NCI-H2227 (cell line): Measurements from ENCODE around the gene RAET1G.
"Not testable (repeated sequence)": the region's sequence is repeated elsewhere in the genome, so short reads cannot be mapped to it uniquely, and the experiment has no call there.

Source experiments
- DNase-seq: peaks from one replicate; lab custom pipeline; 2025; ENCODE audit not compliant: unreplicated experiment; lab: John Stamatoyannopoulos, UW

Gene RAET1G

GRCh38 chr6:149922642-149923326 lies at the start of gene RAET1G:
RAET1G (minus strand) TSS chr6:149923121; CDS start chr6:149923010, 111 bp downstream.
- peak; percentile 75 for DNase-seq

DNA sequence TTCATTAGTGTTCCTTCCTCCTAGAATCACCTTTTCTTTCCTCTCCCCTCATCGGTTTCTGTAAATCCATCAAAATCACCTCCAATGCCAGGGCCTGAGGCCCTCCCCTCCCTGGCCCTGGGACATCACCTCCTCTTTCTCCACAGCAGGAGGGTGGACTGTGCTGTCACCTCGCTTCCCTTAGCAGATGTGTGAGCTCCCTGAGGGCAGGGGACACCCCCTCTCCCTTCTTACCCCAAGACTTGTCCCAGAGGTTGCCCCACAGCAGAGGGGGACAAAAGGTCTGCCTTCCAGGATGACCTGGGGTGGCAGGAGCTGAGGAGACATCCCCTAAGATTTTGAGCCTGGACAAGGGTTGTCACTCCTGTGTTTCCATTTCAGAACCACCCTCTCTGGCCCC lies 46.7 kb upstream of the RAET1G start:
- no peak for DNase-seq

DNA sequence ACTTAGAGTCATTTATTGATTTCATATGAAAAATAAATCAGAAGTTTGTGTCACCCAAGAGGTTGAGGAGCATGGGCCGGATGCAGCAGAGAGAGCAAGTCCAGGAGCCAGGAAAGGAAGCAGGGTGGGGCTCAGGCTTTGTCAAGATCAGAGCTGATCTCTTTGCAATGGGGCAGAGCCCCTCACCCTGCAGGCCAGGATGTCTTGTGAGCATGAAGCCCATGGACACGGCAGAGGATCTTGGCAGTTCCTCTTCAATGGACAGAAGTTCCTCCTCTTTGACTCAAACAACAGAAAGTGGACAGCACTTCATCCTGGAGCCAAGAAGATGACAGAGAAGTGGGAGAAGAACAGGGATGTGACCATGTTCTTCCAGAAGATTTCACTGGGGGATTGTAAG lies 46.0 kb upstream of the RAET1G start:
- not testable (repeated sequence) for DNase-seq

GRCh38 chr6:149967999-149968398 lies 45.1 kb upstream of the RAET1G start:
- not testable (repeated sequence) for DNase-seq

- no peak for DNase-seq
These were observed 44.7 kb upstream of the RAET1G start for GRCh38 chr6:149967591-149967990.

GRCh38 chr6:149966319-149966718 lies 43.4 kb upstream of the RAET1G start:
- not testable (repeated sequence) for DNase-seq

- peak; percentile 3 for DNase-seq
These were observed 42.5 kb upstream of the RAET1G start for GRCh38 chr6:149965194-149966020.

- no peak for DNase-seq
These were observed 41.6 kb upstream of the RAET1G start for GRCh38 chr6:149964308-149965193.

- DNase-seq = peak; percentile 89
These were observed 40.8 kb upstream of the RAET1G start, which contains the start of gene ULBP1 for GRCh38 chr6:149963462-149964307. ULBP1 (plus strand) TSS chr6:149963943; CDS start chr6:149964050, 107 bp downstream.

DNA sequence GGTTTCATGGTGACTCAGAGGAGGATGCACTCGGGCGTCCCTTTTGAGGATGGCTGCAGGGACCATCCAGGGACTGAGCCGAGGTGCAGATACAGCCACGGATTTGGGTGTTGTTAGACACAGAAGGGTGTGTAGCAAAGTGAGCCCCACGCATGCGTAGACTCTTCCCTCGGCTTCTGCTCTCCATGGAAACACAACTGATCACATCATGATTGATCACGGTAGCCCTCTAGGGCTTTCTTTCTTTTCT lies 40.2 kb upstream of the RAET1G start:
- peak; percentile 67 for DNase-seq

- no peak for DNase-seq
These were observed 39.7 kb upstream of the RAET1G start for GRCh38 chr6:149962461-149963211.

DNA sequence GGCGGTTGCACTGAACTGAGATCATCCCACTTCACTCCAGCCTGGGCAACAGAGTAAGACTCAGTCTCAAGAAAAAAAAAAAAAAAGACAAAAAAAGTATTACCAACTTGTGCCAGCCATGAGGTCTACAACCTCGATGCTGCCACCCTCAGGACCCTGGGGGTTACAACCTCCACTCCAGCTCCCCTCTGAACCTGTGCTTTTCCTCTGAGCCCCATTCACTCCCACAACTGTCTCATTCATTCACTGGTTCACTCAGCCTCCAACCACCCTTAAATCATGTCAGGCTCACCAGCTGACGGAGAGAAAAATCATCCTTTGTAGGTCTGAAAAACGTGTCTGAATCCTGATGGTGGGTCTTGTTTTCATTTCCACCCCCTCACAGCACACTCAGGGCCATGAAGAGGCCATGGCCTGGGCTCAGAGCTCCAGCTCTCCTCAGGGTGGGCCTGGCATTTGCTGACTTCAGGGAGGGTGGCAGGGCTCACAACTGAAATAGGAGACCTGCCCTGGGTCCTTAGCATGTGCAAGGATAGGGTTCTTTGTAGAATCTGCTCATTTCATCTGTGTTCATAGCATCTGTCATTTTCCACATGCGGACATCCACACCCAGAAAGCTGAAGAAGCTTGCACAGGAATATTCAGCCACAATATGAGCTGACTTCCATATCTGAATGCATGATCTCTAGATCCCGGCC lies 39.0 kb upstream of the RAET1G start:
- no peak for DNase-seq

GRCh38 chr6:149960488-149960887 lies 37.6 kb upstream of the RAET1G start:
- no peak for DNase-seq

DNA sequence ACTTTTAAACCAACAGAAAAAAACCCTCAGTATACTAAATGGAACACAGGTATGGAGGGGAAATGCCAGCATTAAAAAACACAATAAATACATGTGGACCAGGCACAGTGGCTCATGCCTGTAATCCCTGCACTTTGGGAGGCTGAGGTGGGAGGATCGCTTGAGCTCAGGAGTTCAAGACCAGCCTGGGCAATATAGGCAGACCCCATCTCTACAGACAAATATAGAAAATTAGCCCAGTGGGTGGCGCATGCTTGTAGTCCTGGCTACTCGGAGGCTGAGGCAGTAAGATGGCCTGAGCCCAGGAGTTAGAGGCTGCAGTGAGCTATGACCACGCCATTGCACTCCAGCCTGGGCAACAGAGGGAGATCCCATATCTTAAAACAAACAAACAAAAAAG lies 36.9 kb upstream of the RAET1G start:
- not testable (repeated sequence) for DNase-seq

DNA sequence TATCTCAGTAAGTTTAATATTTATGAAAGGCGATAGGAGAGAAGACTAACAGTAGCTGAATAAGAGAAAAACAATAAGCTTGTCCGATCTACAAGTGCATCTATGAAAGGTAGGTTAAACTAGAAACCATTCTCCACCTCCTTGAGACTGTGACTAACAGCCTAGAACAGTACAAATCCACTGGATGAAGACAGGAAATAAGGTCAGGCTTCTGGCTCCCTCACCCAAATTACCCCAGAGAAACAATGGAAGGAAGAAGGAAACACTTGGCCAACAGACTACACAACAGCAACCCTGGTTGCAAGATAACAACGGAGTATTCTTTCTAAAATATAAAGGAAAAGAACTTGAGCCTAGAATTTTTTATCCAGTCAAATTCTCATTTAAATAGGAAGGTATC lies 35.2 kb upstream of the RAET1G start:
- DNase-seq = not testable (repeated sequence)

DNA sequence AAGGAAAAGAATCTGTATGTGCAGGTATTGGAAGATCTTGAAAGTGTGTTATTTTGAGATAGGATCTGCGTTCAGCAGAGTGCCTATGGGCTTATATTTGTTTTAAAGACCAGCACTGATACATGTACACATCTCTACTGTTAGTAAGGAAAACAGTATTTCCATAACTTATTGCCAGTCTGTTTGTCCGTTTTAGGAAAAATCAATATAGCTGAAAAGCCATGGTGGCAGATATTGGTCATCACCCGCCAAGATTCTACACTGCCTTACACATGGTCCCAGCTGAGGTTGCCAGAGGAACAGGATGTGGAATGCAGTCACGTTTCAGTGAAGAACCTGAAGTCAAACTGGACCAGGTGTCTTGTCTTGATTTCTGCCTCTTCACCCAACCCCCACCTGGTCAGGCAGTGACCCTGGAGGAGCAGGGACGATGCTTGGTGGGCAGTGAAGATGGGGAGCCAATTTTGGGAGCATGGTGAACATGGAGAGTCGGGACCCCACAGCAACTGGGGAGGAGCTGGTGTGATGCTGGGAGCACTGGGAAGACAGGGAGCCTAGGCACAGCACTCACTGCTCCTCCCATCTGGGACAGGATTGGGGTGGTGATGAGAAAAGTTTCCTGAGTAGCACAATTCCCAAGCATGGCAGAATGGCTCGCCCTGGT lies 32.9 kb upstream of the RAET1G start:
- not testable (repeated sequence) for DNase-seq

GRCh38 chr6:149954984-149955653 lies 32.2 kb upstream of the RAET1G start:
- DNase-seq = not testable (repeated sequence)

DNA sequence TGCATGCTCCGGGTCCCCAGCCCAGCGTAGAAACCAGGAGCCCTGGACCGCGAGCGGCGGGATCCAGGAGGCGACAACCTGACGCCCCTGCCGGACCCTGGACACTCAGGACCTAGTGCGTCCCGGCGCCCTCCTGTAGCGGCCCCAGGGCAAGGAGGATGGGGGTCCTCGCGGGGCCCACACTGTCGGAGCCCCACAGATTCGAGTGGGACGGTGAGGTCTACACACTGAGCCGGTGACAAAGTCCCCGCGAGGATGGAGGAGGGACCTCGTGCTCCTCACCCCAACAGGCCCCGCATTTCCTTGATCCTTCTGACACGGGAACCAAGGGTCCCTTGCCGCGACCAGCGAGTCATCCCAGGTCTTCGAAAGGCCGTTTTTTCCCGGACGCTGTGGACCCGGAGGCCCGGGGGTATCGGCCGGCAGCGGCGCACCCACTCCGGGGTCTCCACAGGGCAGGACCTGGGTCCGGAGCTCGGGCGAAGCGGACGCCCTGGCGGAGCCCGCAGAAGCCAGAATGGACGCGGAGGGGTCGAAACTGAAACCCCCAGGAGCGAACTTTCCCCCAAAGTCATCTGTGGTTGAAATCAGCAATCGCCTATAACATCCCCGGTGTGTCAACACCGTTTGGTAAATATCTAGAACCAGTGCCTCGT lies 31.5 kb upstream of the RAET1G start:
- DNase-seq = not testable (repeated sequence)
